ENCODE results near the gene BMP4.
"Not testable (repeated sequence)": the region's sequence is repeated elsewhere in the genome, so short reads cannot be mapped to it uniquely, and the experiment has no call there.

BMP4 gene

GRCh38 chr14:53956427-53957201, at the start of gene BMP4:
BMP4 (minus strand) TSS chr14:53956825; CDS start chr14:53952222, 4,603 bp downstream.
- no peak for DNase-seq (ENCODE audit: low read depth)

- no peak for DNase-seq (ENCODE audit: low read depth)
Observed at GRCh38 chr14:54003064-54003463, 46.4 kb upstream of the BMP4 start.

GRCh38 chr14:54002653-54003052, 46.0 kb upstream of the BMP4 start:
- no peak for DNase-seq (ENCODE audit: low read depth)

- no peak for DNase-seq (ENCODE audit: low read depth)
Observed at GRCh38 chr14:54001189-54001878, 44.7 kb upstream of the BMP4 start.

- no peak for DNase-seq (ENCODE audit: low read depth)
Observed at GRCh38 chr14:54000341-54000811, 43.8 kb upstream of the BMP4 start.

- DNase-seq (ENCODE audit: low read depth), result no peak
Observed at GRCh38 chr14:53999061-53999488, 42.5 kb upstream of the BMP4 start.

- DNase-seq (ENCODE audit: low read depth), result no peak
Observed at GRCh38 chr14:53996041-53996440, 39.4 kb upstream of the BMP4 start.

GRCh38 chr14:53993920-53994607, 37.4 kb upstream of the BMP4 start:
- DNase-seq (ENCODE audit: low read depth), result no peak

- DNase-seq (ENCODE audit: low read depth), result no peak
Observed at GRCh38 chr14:53990978-53991377, 34.4 kb upstream of the BMP4 start.

- DNase-seq (ENCODE audit: low read depth), result not testable (repeated sequence)
Observed at GRCh38 chr14:53986718-53987117, 30.1 kb upstream of the BMP4 start.

- DNase-seq (ENCODE audit: low read depth), result not testable (repeated sequence)
Observed at GRCh38 chr14:53984958-53985357, 28.3 kb upstream of the BMP4 start.

GRCh38 chr14:53983112-53983511, 26.5 kb upstream of the BMP4 start:
- no peak for DNase-seq (ENCODE audit: low read depth)

- DNase-seq (ENCODE audit: low read depth), result no peak
Observed at GRCh38 chr14:53982546-53982945, 25.9 kb upstream of the BMP4 start.

GRCh38 chr14:53979747-53980642, 23.4 kb upstream of the BMP4 start:
- peak; percentile 26 for DNase-seq (ENCODE audit: low read depth)

- peak; percentile 30 for DNase-seq (ENCODE audit: low read depth)
Observed at GRCh38 chr14:53979113-53979681, 22.6 kb upstream of the BMP4 start.

GRCh38 chr14:53978194-53978593, 21.6 kb upstream of the BMP4 start:
- DNase-seq (ENCODE audit: low read depth), result no peak

- no peak for DNase-seq (ENCODE audit: low read depth)
Observed at GRCh38 chr14:53975444-53975843, 18.8 kb upstream of the BMP4 start.

- DNase-seq (ENCODE audit: low read depth), result no peak
Observed at GRCh38 chr14:53971521-53971920, 14.9 kb upstream of the BMP4 start.

GRCh38 chr14:53969326-53969725, 12.7 kb upstream of the BMP4 start:
- DNase-seq (ENCODE audit: low read depth), result no peak

- no peak for DNase-seq (ENCODE audit: low read depth)
Observed at GRCh38 chr14:53968726-53969125, 12.1 kb upstream of the BMP4 start.

GRCh38 chr14:53967606-53968005, 11.0 kb upstream of the BMP4 start:
- no peak for DNase-seq (ENCODE audit: low read depth)
